ENCODE data around the gene LTBP1. TPM values are rescaled to one million over a fixed set of nuclear protein-coding genes. Genes with fewer than 3 reads are reported as not detected.

LTBP1 gene
- total RNA-seq, 2 experiments from 2014 or later, result 0.18 TPM; not detected in 1

GRCh38 chr2:32932825-32933755, 13.7 kb upstream of the LTBP1 start:
- Mint-ChIP-seq H3K9me3 (no peaks in the 10 kb centered on the region), H3K4me3 (no peak overlapping the region), H3K27ac (no peak overlapping the region), H3K27me3 (peaks cover 3% of the 10 kb centered on the region), H3K36me3 (ENCODE audit: low read depth) (no peaks in the 10 kb centered on the region), H3K4me1 (ENCODE audit: low read depth) (no peaks in the 10 kb centered on the region)
- POLR2A ChIA-PET, result no interaction called here
- DNase-seq (no peak), ATAC-seq (no peak)
- TF ChIP-seq, protein P1, sequence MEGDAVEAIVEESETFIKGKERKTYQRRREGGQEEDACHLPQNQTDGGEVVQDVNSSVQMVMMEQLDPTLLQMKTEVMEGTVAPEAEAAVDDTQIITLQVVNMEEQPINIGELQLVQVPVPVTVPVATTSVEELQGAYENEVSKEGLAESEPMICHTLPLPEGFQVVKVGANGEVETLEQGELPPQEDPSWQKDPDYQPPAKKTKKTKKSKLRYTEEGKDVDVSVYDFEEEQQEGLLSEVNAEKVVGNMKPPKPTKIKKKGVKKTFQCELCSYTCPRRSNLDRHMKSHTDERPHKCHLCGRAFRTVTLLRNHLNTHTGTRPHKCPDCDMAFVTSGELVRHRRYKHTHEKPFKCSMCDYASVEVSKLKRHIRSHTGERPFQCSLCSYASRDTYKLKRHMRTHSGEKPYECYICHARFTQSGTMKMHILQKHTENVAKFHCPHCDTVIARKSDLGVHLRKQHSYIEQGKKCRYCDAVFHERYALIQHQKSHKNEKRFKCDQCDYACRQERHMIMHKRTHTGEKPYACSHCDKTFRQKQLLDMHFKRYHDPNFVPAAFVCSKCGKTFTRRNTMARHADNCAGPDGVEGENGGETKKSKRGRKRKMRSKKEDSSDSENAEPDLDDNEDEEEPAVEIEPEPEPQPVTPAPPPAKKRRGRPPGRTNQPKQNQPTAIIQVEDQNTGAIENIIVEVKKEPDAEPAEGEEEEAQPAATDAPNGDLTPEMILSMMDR (IDR thresholded peaks at IDR 0.05), result no peak
- intact Hi-C loops (cut with micrococcal nuclease), result no loop called here
- CTCF ChIA-PET, result no interaction called here

DNA sequence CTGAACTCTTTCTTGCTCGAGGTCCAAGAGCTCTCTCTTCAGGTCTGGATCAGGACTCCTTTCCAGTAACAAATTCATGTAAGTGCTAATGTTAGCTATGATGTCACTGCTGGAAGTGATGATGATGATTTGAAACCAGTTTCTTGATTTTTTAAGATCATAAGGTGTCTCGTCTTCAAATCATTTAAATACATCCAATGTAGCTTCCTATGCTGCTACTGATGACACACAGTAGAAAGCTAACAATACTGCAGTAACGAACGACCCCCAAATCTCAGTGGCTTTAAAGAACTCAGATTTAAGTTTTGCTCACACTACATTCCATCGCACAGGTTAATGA, 13.0 kb upstream of the LTBP1 start:
- Mint-ChIP-seq H3K27ac (no peak overlapping the region), H3K4me3 (no peak overlapping the region), H3K27me3 (no peaks in the 10 kb centered on the region), H3K4me1 (ENCODE audit: low read depth) (no peaks in the 10 kb centered on the region), H3K36me3 (ENCODE audit: low read depth) (no peaks in the 10 kb centered on the region), H3K9me3 (no peaks in the 10 kb centered on the region)
- POLR2A ChIA-PET, result no interaction called here
- CTCF ChIA-PET, result no interaction called here
- TF ChIP-seq, protein P1 (IDR thresholded peaks at IDR 0.05), result no peak
- ATAC-seq (no peak), DNase-seq (no peak)
- intact Hi-C loops (cut with micrococcal nuclease), result no loop called here

- H3K27ac Mint-ChIP-seq, result no peak overlapping the region
Observed at GRCh38 chr2:32937602-32938448, 8.9 kb upstream of the LTBP1 start.

DNA sequence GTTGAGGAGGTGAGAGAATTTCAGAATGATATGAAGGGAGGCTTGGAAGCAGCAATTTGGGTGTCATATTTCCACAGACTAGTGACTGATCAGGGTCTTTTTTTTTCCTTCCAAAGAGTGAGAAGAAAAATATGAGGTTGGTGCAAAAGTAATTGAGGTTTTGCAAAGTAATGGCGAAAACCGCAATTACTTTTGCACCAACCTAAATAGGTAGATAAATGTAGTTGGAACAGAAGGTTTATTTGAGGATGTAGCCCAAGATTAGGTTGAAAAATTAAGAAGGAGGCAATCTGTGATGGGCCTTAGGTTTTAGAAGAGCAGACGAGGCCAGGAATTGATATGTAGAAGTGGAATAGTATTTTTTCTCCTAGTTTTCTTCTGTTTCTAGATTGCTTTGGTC, 7.8 kb upstream of the LTBP1 start:
- intact Hi-C loops (cut with micrococcal nuclease), result no loop called here
- Mint-ChIP-seq H3K9me3 (no peaks in the 10 kb centered on the region), H3K36me3 (ENCODE audit: low read depth) (no peaks in the 10 kb centered on the region), H3K4me1 (ENCODE audit: low read depth) (no peaks in the 10 kb centered on the region), H3K4me3 (no peak overlapping the region), H3K27ac (no peak overlapping the region), H3K27me3 (peaks cover 3% of the 10 kb centered on the region)
- POLR2A ChIA-PET, result no interaction called here
- TF ChIP-seq, protein P1 (IDR thresholded peaks at IDR 0.05), result no peak
- DNase-seq, result no peak
- no peak for ATAC-seq
- CTCF ChIA-PET, result no interaction called here

More at GRCh38 chr2:32937602-32938448, 8.9 kb upstream of the LTBP1 start:
- ChIA-PET POLR2A (no interaction called here), CTCF (no interaction called here)
- peaks cover 2% of the 10 kb centered on the region for H3K27me3 Mint-ChIP-seq
- H3K4me3 Mint-ChIP-seq, result no peak overlapping the region
- no peaks in the 10 kb centered on the region for H3K9me3 Mint-ChIP-seq
- H3K4me1 Mint-ChIP-seq (ENCODE audit: low read depth), result no peaks in the 10 kb centered on the region
- no peaks in the 10 kb centered on the region for H3K36me3 Mint-ChIP-seq (ENCODE audit: low read depth)
- intact Hi-C loops (cut with micrococcal nuclease), result no loop called here
- ATAC-seq (no peak), DNase-seq (no peak)
- TF ChIP-seq, protein P1 (IDR thresholded peaks at IDR 0.05), result no peak
